HG02588 (cell line): Measurements from ENCODE around the gene SHMT1.

ENCODE experiments used
- ATAC-seq: cut with Tn5 transposase; IDR thresholded peaks from one replicate; pipeline ENCODE4 v1.9.1; 2021; ENCODE audit warnings: mild to moderate bottlenecking, moderate library complexity; ENCODE audit not compliant: unreplicated experiment

SHMT1 gene

GRCh38 chr17:18291718-18292540 is 71.4 kb downstream of the SHMT1 start:
- ATAC-seq, result no peak

GRCh38 chr17:18285296-18285695 is 78.1 kb downstream of the SHMT1 start:
- no peak for ATAC-seq

GRCh38 chr17:18281788-18282187 is 81.6 kb downstream of the SHMT1 start:
- ATAC-seq, result no peak

- ATAC-seq, result no peak
Measured at GRCh38 chr17:18280766-18281371, 82.5 kb downstream of the SHMT1 start.

GRCh38 chr17:18280249-18280648 is 83.1 kb downstream of the SHMT1 start:
- ATAC-seq, result no peak

- ATAC-seq, result no peak
Measured at GRCh38 chr17:18278867-18279266, 84.5 kb downstream of the SHMT1 start.
